ENCODE data around the gene MOCS3.

The MOCS3 gene

GRCh38 chr20:50982363-50982762 lies 23.7 kb downstream of the MOCS3 start:
- no peak for DNase-seq (ENCODE audit: low read depth)

GRCh38 chr20:50983321-50983720 lies 24.7 kb downstream of the MOCS3 start:
- no peak for DNase-seq (ENCODE audit: low read depth)

GRCh38 chr20:50987493-50988210 lies 29.0 kb downstream of the MOCS3 start:
- peak; percentile 51 for DNase-seq (ENCODE audit: low read depth)

- DNase-seq (ENCODE audit: low read depth) = no peak
These were observed 32.5 kb downstream of the MOCS3 start for GRCh38 chr20:50991076-50991475.

- DNase-seq (ENCODE audit: low read depth) = no peak
These were observed 33.7 kb downstream of the MOCS3 start for GRCh38 chr20:50992336-50992732.

- DNase-seq (ENCODE audit: low read depth) = peak; percentile 30
These were observed 34.3 kb downstream of the MOCS3 start for GRCh38 chr20:50992733-50993457.

GRCh38 chr20:50993876-50994275 lies 35.3 kb downstream of the MOCS3 start:
- no peak for DNase-seq (ENCODE audit: low read depth)

GRCh38 chr20:50995506-50995905 lies 36.9 kb downstream of the MOCS3 start:
- DNase-seq (ENCODE audit: low read depth) = no peak

GRCh38 chr20:50996901-50997865 lies 38.6 kb downstream of the MOCS3 start:
- no peak for DNase-seq (ENCODE audit: low read depth)

- DNase-seq (ENCODE audit: low read depth) = no peak
These were observed 40.7 kb downstream of the MOCS3 start for GRCh38 chr20:50999355-50999754.

- no peak for DNase-seq (ENCODE audit: low read depth)
These were observed 43.0 kb downstream of the MOCS3 start for GRCh38 chr20:51001430-51002265.

GRCh38 chr20:51002633-51003032 lies 44.0 kb downstream of the MOCS3 start:
- no peak for DNase-seq (ENCODE audit: low read depth)

- no peak for DNase-seq (ENCODE audit: low read depth)
These were observed 45.1 kb downstream of the MOCS3 start for GRCh38 chr20:51003753-51004152.

- DNase-seq (ENCODE audit: low read depth) = no peak
These were observed 45.7 kb downstream of the MOCS3 start for GRCh38 chr20:51004305-51004727.

GRCh38 chr20:51004781-51005180 lies 46.2 kb downstream of the MOCS3 start:
- no peak for DNase-seq (ENCODE audit: low read depth)

- no peak for DNase-seq (ENCODE audit: low read depth)
These were observed 46.6 kb downstream of the MOCS3 start for GRCh38 chr20:51005214-51005613.

- no peak for DNase-seq (ENCODE audit: low read depth)
These were observed 50.1 kb downstream of the MOCS3 start for GRCh38 chr20:51008718-51009117.

- no peak for DNase-seq (ENCODE audit: low read depth)
These were observed 50.9 kb downstream of the MOCS3 start for GRCh38 chr20:51009303-51010042.

- no peak for DNase-seq (ENCODE audit: low read depth)
These were observed 51.4 kb downstream of the MOCS3 start for GRCh38 chr20:51010043-51010365.

GRCh38 chr20:51010932-51011331 lies 52.3 kb downstream of the MOCS3 start:
- no peak for DNase-seq (ENCODE audit: low read depth)

- DNase-seq (ENCODE audit: low read depth) = no peak
These were observed 52.9 kb downstream of the MOCS3 start for GRCh38 chr20:51011479-51011878.
